Activated gamma-delta T cell (primary cell): ENCODE results near the gene RAP1GAP.
"Not testable (repeated sequence)": the region's sequence is repeated elsewhere in the genome, so short reads cannot be mapped to it uniquely, and the experiment has no call there.

Experiments
- DNase-seq: peaks from one replicate; lab custom pipeline; 2025; lab: John Stamatoyannopoulos, UW

The RAP1GAP gene

GRCh38 chr1:21569820-21570527 lies 99.2 kb downstream of the RAP1GAP start:
- DNase-seq: no peak

GRCh38 chr1:21568809-21569385 lies 100.3 kb downstream of the RAP1GAP start:
- DNase-seq: no peak

- no peak for DNase-seq
These were observed 101.0 kb downstream of the RAP1GAP start for GRCh38 chr1:21568006-21568746.

- DNase-seq: no peak
These were observed 101.7 kb downstream of the RAP1GAP start for GRCh38 chr1:21567241-21568005.

GRCh38 chr1:21566361-21566760 lies 102.8 kb downstream of the RAP1GAP start:
- DNase-seq: not testable (repeated sequence)

GRCh38 chr1:21565285-21565684 lies 103.9 kb downstream of the RAP1GAP start:
- no peak for DNase-seq

- no peak for DNase-seq
These were observed 104.5 kb downstream of the RAP1GAP start for GRCh38 chr1:21564521-21565095.

- DNase-seq: no peak
These were observed 105.2 kb downstream of the RAP1GAP start for GRCh38 chr1:21563971-21564370.

- DNase-seq: no peak
These were observed 106.3 kb downstream of the RAP1GAP start for GRCh38 chr1:21562896-21563295.

GRCh38 chr1:21560916-21561638 lies 108.1 kb downstream of the RAP1GAP start:
- no peak for DNase-seq

GRCh38 chr1:21559788-21560567 lies 109.2 kb downstream of the RAP1GAP start:
- DNase-seq: no peak

- no peak for DNase-seq
These were observed 115.8 kb downstream of the RAP1GAP start for GRCh38 chr1:21553116-21553926.

- DNase-seq: no peak
These were observed 116.4 kb downstream of the RAP1GAP start for GRCh38 chr1:21552715-21553114.

GRCh38 chr1:21550866-21551475 lies 118.2 kb downstream of the RAP1GAP start:
- no peak for DNase-seq

- DNase-seq: no peak
These were observed 119.1 kb downstream of the RAP1GAP start for GRCh38 chr1:21550097-21550496.

- DNase-seq: no peak
These were observed 121.3 kb downstream of the RAP1GAP start for GRCh38 chr1:21547876-21548275.
